ENCODE measurements around the gene SOHLH1.
A peak's percentile ranks its signal among the peaks of the same experiment; 100 is the strongest.

SOHLH1 gene

DNA sequence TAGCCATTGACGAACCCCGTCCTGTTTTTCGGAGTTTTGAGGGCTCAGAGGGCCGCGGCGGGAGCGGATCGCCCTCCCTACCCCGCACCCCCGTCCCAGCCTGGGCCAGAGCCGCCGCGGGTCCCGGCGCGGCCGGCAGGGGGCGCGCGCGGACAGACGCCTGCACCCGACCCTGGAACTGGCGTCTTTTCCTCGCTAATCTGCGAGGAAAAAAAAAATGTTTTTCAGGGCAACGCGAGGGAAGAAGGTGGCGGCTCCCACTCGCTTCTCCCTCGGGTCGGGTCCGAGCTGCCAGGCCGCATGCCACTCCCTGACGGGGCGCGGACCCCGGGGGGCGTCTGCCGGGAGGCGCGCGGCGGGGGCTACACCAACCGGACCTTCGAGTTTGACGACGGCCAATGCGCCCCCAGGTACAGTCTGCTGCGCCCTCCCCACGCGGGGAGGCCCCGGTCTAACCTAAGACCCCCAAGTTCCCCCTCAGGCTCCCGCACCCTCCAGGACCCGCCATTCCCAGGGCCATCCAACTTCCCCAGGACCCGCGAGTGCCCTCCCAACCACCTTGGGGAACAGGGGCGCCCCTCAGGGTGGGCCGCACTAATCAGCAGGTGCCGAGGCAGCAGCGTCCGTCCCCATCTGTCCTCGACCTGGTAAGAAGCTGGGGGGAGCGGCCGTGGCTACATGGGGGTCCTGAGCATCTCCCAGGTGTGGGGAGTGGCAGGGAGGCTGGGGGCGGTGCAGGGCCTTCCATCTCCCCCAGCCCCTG lies 2.9 kb upstream of the SOHLH1 start, which contains the start of gene KCNT1:
Gene KCNT1, plus strand, starts transcription at position 227 of the 763 bp plus-strand sequence. Its CDS starts 74 bp downstream, at position 301.
- peak; percentile 79 for DNase-seq

DNA sequence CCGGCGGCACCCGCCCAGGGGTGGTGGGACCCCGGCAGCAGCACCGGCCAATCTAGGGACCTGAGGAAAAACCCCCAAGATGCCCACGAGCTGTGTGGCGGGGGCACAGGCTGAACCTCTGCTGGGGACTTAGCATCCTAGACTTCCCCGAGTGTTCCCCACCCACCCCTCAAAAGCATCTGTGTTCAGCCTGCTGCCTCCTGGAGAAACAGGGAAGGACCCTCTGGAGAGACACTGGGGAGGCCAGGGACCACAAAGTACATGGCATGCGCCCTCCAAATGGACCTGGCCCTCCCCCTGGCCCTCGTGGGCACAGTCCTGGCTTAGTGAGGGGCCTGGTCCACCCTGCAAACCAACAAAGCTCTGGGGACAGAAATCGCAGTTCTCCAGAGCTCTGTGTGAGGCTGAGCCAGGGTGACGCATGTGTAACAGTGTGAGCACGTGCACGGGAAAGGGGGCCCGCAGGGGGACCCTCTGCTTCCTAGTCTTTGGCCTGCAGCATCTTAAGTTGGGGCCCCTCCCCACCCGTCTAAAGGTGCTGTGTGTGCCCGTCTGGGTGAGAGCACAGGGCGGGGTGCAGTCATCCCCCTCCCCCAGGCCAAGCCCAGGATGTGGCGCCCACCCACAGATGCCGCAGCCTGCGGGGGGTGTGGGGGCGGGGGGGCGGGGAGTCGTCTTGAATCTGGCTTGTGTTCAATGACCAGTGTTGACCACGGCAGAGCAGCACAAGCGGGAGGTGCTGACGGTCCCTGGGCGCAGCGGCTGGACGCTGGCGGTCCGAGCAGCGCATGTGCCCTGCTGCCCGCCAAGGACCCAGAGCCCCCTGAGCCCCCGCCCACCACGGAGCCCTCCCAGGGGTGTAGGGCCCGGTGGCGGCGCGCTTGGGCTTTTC lies 2.0 kb upstream of the SOHLH1 start:
- no peak for DNase-seq

DNA sequence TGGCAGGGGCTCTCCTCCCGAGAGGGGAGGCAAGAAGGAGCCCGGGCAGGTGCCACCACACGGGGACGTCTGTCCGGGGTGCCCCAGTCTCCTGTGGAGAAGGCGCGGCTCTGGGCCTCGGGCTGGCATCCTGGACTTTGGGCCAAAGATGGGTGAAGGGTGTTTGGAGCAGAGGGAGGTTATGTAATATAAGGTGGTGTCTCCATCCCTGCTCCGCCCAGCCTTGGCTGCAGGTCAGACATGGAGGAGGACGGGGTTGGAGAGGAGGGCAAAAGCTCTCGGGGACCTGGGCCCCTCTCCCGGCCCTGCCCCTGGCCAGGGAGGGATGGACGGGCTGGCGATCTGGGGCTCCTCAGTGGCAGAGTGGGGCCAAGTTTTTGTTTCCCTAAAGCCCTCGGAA lies 1.2 kb upstream of the SOHLH1 start:
- no peak for DNase-seq

DNA sequence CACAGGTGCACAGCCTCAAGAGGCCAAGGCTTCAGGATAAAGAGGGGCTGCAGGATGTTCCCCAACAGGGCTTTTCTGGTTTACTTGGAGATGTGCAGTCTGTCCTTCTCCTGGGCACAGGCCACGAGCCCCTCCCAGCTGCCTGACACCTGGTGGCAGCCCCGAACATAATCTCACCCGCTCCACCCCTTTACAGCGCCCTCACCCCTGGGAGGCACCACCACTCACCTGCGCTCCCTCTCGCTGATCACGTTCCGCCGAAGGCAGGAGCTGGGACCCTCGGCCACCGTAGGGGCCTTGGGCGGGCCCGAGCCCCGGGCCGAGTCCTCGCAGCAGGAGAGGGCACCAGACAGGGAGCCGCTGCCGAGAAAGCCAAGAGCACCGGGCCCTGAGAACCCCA lies 514 bp downstream of the SOHLH1 start:
- no peak for DNase-seq

DNA sequence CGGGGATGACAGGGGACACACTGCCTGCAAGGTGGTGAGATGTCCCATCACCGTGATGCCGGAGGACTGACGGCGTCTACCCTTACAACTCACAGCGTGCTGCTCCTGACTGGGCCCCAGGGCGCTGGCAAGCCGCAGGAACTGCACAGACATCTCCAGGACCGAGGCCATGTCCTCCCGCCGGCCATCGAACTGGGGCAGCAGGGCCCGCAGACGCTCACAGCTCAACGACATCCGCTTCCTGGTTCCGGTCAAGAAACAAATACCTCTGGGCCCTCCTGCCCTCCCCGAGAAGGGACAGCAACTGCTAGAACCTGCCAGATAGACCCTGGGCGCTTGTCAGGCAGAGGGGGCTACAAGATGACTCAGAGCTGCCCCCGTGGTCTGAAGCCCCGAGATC lies 1.0 kb downstream of the SOHLH1 start:
- no peak for DNase-seq

DNA sequence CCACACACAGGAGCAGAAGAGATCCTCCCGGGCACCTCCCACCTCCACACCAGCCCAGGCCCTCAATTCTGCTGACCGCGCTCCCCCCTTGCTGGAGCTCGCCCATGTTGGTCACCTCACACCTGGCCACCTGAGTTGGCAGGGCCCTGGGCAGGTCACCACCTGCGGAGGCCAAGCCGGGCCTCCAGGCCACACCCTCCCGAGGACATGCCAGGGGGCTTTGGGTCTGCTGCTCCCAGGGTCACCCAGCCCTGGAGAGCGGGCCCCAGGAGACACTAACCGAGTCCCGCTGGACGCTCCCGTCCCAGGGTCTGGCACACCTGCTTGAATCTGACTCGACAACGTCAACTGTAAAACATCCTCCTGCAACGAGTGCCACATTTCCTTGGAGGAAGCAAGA lies 2.1 kb downstream of the SOHLH1 start:
- DNase-seq = no peak

DNA sequence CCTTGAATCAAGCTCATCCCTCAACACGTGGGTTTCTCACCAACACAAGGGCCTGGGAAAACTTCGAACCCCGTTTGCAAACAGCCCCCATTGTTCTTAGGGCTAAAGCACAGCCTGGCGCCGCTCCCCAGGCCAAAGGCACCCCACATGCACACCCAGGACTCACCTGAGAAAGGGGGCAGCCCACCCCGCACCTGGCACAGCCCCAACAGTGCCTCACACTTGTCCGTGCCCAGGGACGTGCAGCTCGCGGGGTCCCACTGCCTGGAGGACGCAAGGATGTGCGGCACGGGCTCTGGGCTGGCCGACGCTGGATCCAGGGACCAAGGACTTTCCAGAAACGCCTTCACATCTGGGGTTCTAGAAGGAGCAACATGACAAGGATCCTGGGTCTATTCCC lies 2.8 kb downstream of the SOHLH1 start:
- no peak for DNase-seq

DNA sequence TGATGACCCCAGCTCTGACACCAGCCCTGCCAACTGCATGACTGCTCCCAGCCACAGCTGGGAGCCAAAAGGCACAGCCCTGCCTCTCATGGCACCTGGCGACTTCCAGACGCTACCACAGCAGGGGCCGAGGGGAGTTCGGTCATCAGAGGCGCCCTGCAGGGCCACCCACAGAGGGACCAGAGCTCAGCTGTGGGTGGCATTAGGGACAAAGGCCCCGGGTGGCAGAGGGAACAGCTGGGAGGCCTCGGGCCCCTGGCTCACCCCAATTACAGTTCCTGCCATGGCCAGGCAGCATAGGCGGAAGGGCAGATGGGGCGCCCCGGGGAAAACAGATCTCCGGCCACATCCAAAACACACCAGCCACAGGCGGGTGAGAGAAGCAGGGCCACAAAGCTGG lies 3.6 kb downstream of the SOHLH1 start:
- DNase-seq = no peak

DNA sequence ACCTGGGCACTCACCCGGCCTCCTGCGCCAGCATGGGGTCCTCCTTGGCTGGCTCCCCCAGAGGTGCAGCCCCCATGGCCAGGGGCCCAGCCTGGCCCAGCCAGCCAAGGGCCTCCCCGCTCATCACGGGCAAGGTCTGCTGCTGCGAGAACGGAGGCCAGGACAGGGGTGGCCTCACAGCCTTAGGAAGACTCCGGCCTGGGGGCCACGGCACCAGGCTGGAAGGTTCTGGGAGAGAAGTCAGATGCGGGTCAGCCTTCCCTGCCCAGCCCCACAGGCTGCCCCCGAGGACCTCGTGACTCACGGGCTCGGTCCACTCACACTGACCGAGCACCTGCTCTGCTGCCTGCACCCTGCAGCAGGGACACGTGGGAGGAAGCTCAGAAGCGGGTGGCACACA lies 4.2 kb downstream of the SOHLH1 start:
- DNase-seq = no peak

DNA sequence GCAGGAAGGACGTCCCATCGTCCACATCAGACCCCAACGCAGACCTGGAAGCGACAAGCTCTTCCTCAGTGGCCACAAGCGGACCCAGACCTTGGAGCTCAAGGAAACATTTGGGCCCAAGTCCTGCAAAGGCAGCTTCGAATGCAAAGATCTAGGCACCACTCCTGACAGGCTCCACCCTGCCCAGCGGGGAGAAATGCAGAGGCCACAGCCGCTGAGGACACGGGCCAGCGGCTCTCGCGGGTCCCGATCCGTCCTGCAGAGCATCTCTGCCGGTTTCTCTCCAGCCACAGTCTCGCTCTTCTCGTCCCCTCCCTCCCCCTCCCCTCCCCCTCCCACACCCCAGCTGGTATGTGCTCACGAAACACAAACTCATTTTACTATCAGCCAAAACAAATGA lies 4.9 kb downstream of the SOHLH1 start:
- DNase-seq = no peak

DNA sequence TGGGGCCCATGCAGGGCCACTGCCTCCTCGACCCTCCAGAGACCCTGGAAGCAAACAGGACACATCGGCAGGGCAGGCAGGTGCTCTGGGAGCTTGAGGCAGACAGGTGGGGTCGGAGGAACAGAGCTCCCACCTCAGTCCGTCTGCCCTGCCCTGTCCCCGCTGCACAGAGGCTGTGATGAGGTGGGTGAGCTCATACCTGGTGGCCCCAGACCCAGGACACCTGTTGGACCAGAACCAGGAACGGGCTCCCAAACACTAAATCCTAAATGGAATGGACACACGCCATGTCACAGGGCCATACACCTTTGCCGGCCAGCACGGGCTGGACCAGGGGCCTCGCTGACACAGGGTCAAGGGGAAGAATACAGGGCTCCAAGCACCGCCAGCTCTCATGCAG lies 5.5 kb downstream of the SOHLH1 start:
- DNase-seq = no peak

DNA sequence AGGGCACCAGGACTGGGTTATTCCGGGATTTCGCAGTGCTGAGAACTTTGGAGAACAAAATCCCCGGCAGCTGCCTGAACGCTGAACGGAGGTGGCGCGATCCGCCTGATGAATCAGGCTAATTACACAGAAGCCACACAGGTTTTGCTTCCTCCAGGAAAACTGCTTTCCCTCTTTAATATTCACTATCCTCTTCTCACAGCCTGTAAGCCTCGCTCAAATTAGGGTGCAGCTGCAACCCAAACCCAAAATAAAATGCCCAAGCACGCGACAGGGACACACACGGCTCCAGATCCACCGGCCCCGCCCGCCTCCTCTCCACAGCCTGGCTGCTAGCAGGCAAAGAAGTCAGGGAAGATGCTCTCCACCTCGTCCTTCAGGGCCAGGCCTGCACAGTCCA lies 6.0 kb downstream of the SOHLH1 start:
- DNase-seq = no peak

DNA sequence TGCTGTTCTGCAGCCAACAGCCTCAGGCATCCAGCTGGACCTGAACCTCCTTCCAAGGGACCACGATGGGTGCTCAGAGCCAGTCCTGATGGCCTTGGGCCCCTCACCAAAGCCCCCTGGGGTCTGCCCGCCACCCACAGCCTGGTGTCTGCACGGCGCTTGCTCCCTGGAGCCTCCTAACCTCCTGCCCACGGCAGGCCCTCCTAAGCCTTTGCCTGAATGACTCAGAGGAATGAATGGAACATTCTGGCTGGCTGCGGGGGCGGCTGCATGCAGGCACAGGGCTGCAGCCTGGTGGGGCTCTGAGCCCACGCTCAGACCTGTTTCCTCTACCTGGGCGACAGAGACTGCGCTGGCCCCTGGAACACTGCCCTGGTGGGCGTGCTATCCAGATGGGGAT lies 6.9 kb downstream of the SOHLH1 start:
- DNase-seq = peak; percentile 66

DNA sequence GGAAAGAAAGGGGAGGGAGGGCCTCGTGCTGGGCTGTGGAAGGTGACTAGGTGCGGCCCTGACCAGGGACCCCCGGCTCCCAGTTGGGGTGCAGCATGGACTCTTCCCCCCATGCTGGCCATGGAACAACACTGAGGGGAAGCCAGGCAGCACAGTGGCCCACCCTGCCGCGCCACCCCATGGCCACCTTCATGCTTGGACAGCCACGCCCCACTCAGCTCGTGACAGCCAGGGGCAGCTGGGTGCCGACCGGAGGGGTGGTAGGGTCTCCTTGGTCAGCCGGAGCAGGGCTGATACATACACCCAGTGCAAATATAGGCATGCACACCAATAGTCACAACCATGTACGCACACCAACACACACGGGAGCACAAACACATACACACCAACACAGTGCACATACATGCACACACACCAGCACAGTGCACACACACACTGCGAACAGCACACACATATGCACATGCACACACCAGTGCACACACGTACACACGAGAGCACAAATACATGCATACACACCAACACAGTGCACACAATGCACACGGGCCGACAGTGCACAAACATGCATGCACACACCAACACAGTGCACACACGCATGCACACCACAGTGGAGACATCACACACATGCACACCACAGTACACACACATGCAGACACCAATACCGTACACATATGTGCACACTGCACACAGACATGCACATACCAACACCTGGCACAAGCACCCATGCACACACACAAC lies 8.3 kb downstream of the SOHLH1 start:
- DNase-seq = no peak

DNA sequence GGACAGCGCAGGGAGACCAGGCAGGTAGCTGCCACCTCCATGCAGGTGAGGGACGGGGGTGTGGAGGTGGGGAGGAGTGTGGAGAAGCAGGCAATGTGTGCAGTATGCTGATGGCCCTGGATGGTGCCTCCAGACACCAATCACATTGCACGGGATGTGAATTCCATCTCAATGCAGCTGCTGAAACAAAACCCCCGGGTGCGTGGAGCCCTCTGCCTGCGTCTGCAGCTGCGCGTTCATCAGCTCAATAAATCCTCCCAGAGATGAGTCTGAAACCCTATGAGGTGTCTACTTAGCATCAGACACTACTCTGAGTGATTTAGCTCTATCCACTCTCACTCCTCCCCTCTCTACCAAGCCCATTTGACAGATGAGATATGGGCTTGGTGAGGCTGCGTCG lies 10.3 kb downstream of the SOHLH1 start:
- DNase-seq = no peak

DNA sequence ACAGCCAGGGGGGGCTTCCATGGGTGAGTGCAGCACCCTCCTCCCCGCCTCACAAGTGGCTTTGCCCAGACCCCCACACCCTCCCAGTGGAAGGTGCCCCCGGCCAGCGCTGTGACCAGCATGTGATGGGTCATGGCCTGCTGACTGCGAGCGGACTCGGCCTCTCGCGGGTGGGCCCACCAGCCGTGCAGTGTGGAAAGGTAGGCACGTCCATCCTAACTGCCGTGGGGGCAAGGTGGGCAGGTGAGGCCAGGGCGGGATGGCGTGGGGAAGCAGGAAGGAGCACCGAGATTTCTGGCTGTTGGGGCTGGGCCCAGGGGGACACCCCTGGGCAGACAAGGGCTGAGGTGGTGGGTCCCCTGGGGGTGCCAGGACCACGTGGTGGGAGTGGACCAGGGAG lies 12.1 kb downstream of the SOHLH1 start:
- no peak for DNase-seq

DNA sequence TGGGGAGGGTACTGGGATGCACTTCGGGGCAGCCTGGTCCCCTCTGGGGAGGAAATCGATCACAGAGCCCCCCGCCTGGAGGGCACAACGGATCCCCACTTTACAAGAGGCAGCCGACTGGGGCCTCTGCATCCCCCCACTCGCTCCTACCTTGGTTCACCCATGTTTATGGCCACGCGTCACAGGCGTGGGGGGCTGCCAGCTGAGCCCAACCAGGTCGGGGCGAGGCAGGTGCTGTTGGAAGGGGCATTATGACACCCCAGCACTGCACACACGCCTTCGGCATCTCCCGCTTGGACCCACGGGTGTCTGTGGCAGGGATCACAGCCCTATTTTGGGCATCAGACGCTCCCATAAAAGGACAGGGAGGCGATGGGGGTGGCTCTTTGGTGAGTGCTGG lies 14.6 kb downstream of the SOHLH1 start:
- no peak for DNase-seq

DNA sequence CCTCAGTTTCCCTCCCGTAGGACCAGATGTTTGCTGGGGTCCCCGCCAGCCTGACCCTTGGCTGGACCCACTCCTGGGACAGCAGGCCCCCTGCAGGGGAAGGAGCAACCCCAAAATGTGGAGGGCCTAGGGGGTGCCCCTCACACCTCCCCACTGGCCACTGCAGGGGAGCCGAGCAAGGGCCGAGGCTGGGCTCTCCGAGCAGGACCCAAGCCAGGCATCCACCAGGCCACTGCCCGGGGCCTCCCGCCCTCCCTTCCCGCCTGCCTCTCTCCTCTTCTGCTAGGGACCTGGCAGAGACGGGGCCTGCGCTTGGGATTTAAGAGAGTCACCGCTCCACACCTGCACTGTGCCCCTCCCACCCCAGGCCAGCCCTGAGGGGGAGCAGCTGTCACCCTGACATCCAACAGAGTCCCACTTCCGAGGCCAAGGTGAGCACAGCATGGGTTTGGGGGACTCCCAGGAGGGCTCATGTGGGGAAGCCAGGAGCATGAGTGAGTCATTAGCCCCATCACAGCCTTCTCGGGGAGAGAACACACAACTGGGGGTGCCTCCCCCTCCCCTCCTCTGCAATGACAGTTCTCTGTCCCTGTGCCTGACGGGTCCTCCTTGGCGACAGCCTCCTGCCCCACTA lies 15.8 kb downstream of the SOHLH1 start:
- no peak for DNase-seq

DNA sequence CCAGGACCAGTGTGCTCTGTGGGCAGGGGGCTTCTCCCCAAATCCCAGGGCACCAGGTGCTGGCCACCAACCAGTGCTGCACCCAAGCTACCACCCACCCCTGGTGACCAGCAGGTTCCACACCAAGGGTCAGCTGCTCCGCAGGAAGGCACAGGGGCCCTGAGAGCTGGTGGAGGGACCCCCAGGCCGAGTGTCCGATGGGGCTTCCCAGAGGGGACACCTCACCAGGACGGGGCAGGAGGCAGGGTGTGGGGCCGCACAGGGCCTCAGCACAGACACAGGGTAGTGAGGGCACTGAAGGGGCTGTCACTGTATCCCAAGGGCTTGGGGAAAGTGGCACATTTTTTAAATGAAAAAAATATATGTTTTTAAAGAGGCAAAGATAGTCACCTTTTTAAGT lies 18.1 kb downstream of the SOHLH1 start:
- DNase-seq = no peak

DNA sequence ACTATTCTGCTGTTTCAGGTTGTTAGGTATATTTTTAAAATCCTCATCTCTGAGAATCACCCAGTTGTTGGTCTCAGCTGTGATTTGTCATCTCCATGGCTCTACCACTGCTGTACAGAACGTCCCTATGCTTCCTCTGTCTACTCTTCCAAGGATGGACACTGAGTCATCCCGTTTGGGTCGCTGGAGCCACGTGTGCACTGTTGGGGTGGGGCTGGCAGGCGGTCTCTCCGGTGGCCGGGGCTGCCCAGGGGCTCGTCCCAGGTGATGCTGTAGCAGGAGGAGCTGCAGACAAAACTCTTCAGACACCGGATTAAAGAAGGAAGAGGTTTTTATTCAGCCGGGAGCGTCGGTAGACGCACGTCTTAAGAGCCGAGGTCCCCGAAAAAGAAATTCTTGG lies 19.2 kb downstream of the SOHLH1 start:
- DNase-seq = no peak

DNA sequence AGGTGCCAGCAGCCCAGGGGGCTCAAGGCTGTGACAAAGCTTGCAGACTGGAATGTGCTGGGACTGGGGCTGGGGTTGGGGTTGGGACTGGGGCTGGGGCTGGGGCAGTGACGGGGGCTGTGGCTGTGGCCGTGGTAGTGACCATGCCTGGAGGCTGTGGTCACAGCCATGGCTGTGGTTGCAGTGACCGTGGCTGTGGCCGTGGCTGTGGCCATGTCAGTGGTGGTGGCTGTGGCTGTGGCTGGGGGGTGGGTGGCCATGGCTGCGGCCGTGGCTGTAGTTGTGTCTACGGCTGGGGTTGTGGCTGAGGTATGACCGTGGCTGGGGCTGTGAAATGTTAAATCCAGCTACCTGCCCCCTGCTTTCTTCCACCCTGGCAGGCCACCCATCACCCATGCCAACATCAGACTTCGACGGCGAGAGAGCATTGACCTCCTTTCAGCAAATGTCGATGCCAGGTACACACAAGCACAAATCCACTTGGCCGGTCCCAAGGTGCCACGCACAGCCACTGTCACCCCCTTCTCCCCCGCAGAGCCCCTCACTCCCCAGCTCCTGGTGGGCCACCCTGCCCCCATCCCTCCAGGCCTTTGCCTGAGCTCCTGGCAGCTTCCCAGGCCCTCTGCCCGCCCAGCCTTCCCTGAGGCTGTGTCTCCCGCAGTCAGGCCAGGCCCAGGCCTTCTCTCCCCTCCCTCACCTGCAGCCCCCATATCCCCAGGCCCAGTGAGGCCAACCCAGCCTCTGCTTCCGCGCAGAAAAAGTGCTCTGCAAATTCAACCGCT lies 20.9 kb downstream of the SOHLH1 start:
- no peak for DNase-seq

DNA sequence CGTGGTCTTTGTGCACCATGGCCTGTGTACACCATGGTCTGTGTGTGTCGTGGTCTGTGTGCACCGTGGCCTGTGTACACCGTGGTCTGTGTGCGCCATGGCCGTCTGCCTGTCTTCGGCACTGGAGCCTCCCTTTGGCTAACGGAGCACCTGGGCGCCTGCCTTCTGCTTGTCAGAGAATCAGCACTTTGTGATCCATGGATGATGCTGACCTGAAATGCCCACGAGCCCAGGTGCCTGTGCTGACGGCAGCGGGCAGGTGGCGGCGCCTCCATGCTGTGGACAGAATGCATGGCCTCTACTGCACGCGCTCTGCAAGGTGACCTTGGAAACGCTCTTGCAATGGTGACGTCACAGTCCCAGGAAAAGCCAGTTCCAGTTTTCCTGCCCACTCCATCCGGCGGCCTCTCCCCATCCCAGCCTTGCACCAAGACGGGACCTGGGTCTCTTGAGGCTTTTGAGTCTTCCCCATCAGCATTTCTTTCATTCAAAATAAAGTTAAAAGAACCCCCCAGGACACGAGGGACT lies 21.6 kb downstream of the SOHLH1 start:
- DNase-seq = no peak
